H1 (cell line): Measurements from ENCODE around the gene SPINDOC. TPM values are rescaled to one million over a fixed set of nuclear protein-coding genes. Genes with fewer than 3 reads are reported as not detected.

Experiments
- CBX5 ChIP-seq: fragments of 300-800, 300-1000 bp; sonication (generic); IDR thresholded peaks from 2 replicates; pipeline ENCODE4 v1.7.1; 2016; ENCODE audit warnings: antibody characterized with exemption, low read length, low read depth
- EZH2 ChIP-seq: fragments of 200-600 bp; sonication (generic); IDR thresholded peaks from 2 replicates; pipeline ENCODE4 v1.7.1; 2012; ENCODE audit warnings: low read depth, mild to moderate bottlenecking, moderate library complexity, low read length, inconsistent platforms; ENCODE audit not compliant: severe bottlenecking
- HDAC2 ChIP-seq, 2 experiments: fragments of 300-600 bp in 1 of 2; sonication (generic) in 1 of 2; IDR thresholded peaks; 2 replicates each; pipeline ENCODE4 v1.6.1; 2011 to 2012; ENCODE audit warnings: low read depth in 2 of 2, low read length in 2 of 2, mild to moderate bottlenecking in 2 of 2, moderate library complexity in 2 of 2, borderline replicate concordance in 1 of 2, inconsistent platforms in 1 of 2
- SRF ChIP-seq: IDR thresholded peaks from 2 replicates; pipeline ENCODE4 v1.6.1; 2011; ENCODE audit warnings: mild to moderate bottlenecking, low read depth, low read length, moderate library complexity
- polyA plus RNA-seq, 7 experiments: library from polyadenylated mRNA; depleted of rRNA in 3 of 7; stranded (reverse) in 5 of 7; unstranded in 2 of 7; fragments of >200 nt in 5 of 7; fragments of 200-250 nt in 2 of 7; gene quantifications; 1 replicate in 5 of 7; 2 replicates in 1 of 7; 4 replicates in 1 of 7; pipeline versions ENCODE4 v1.2.1 to v1.2.3, GENCODE V29; 2011 to 2013; ENCODE audit warnings: missing spikeins in 2 of 7, mixed read lengths in 2 of 7
- total RNA-seq: library from RNA; stranded (reverse); fragmentation: NEBNext Ultra II Directional; extraction: Animal tissue kit (Norgen Biotek cat#: 25700); gene quantifications from 2 replicates; pipeline ENCODE4 v1.2.1, GENCODE V29; 2021
- TF ChIP-seq, protein P1 (sequence below): fragments of 300-600 bp; sonication (generic); IDR thresholded peaks from 2 replicates; pipeline ENCODE4 v1.7.1; 2012; ENCODE audit warnings: low read length, moderate library complexity, mild to moderate bottlenecking, inconsistent platforms; ENCODE audit not compliant: insufficient replicate concordance
- TF ChIP-seq, protein P2 (sequence below), 3 experiments: IDR thresholded peaks; 1 replicate in 2 of 3; 2 replicates in 1 of 3; pipeline versions ENCODE4 v1.5.1 to v1.6.1; 2011; ENCODE audit warnings: low read length in 3 of 3, mild to moderate bottlenecking in 3 of 3, inconsistent platforms in 2 of 3, low read depth in 1 of 3, moderate library complexity in 1 of 3; ENCODE audit not compliant: insufficient read depth in 1 of 3; ENCODE audit errors: control extremely low read depth in 1 of 3

Gene SPINDOC
- total and polyA plus RNA-seq, 2 of the 8 experiments (the other 6 are each of a cell fraction or from before 2014, with no cell fraction given) = 78.7 to 99.7 TPM

DNA sequence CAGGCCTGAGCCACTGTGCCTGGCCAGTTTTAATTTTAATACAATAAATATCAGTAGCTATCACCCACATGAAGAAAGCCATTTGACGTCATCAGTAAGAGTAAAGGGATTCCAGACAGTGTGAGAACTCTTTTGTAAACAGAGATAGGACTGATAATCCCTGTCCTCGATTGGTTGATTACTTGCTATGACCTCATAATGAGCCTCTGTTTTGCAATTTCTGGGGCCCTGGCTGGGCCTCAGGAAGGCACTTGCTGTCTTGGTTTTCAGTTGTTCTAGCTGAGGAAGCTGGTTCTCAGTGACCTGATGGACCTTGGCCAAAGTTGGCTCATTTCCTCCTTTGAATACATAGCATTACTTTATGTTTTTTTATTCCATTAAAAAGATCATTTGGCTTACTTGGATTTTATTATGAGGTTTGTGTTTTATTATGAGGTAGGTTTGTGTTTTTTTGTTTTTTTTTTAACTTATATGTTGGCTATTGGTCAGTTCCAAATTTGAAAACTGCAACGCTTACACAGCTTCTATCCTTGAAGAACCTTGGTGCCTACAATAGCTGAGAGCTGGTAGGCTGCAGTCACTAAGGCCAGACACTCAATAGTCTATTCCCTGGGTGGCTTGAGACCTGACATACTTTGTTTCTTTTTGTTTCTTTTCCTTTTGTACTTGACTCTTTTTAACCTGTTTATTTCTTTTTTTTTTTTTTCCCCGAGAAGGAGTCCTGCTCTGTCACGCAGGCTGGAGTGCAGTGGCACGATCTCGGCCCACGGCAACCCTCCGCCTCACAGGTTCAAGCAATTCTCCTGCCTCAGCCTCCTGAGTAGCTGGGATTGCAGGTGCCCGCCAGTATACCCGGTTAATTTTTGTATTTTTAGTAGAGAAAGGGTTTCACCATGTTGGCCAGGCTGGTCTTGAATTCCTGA is 45.6 kb downstream of the SPINDOC start (continued):
- TF ChIP-seq, protein P1, sequence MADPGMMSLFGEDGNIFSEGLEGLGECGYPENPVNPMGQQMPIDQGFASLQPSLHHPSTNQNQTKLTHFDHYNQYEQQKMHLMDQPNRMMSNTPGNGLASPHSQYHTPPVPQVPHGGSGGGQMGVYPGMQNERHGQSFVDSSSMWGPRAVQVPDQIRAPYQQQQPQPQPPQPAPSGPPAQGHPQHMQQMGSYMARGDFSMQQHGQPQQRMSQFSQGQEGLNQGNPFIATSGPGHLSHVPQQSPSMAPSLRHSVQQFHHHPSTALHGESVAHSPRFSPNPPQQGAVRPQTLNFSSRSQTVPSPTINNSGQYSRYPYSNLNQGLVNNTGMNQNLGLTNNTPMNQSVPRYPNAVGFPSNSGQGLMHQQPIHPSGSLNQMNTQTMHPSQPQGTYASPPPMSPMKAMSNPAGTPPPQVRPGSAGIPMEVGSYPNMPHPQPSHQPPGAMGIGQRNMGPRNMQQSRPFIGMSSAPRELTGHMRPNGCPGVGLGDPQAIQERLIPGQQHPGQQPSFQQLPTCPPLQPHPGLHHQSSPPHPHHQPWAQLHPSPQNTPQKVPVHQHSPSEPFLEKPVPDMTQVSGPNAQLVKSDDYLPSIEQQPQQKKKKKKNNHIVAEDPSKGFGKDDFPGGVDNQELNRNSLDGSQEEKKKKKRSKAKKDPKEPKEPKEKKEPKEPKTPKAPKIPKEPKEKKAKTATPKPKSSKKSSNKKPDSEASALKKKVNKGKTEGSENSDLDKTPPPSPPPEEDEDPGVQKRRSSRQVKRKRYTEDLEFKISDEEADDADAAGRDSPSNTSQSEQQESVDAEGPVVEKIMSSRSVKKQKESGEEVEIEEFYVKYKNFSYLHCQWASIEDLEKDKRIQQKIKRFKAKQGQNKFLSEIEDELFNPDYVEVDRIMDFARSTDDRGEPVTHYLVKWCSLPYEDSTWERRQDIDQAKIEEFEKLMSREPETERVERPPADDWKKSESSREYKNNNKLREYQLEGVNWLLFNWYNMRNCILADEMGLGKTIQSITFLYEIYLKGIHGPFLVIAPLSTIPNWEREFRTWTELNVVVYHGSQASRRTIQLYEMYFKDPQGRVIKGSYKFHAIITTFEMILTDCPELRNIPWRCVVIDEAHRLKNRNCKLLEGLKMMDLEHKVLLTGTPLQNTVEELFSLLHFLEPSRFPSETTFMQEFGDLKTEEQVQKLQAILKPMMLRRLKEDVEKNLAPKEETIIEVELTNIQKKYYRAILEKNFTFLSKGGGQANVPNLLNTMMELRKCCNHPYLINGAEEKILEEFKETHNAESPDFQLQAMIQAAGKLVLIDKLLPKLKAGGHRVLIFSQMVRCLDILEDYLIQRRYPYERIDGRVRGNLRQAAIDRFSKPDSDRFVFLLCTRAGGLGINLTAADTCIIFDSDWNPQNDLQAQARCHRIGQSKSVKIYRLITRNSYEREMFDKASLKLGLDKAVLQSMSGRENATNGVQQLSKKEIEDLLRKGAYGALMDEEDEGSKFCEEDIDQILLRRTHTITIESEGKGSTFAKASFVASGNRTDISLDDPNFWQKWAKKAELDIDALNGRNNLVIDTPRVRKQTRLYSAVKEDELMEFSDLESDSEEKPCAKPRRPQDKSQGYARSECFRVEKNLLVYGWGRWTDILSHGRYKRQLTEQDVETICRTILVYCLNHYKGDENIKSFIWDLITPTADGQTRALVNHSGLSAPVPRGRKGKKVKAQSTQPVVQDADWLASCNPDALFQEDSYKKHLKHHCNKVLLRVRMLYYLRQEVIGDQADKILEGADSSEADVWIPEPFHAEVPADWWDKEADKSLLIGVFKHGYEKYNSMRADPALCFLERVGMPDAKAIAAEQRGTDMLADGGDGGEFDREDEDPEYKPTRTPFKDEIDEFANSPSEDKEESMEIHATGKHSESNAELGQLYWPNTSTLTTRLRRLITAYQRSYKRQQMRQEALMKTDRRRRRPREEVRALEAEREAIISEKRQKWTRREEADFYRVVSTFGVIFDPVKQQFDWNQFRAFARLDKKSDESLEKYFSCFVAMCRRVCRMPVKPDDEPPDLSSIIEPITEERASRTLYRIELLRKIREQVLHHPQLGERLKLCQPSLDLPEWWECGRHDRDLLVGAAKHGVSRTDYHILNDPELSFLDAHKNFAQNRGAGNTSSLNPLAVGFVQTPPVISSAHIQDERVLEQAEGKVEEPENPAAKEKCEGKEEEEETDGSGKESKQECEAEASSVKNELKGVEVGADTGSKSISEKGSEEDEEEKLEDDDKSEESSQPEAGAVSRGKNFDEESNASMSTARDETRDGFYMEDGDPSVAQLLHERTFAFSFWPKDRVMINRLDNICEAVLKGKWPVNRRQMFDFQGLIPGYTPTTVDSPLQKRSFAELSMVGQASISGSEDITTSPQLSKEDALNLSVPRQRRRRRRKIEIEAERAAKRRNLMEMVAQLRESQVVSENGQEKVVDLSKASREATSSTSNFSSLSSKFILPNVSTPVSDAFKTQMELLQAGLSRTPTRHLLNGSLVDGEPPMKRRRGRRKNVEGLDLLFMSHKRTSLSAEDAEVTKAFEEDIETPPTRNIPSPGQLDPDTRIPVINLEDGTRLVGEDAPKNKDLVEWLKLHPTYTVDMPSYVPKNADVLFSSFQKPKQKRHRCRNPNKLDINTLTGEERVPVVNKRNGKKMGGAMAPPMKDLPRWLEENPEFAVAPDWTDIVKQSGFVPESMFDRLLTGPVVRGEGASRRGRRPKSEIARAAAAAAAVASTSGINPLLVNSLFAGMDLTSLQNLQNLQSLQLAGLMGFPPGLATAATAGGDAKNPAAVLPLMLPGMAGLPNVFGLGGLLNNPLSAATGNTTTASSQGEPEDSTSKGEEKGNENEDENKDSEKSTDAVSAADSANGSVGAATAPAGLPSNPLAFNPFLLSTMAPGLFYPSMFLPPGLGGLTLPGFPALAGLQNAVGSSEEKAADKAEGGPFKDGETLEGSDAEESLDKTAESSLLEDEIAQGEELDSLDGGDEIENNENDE = no peak
- TF ChIP-seq HDAC2 (IDR thresholded peaks at IDR 0.05; ENCODE audit: borderline replicate concordance in 1 of 2, low read depth in 2 of 2, low read length in 2 of 2) = no peak
- TF ChIP-seq, protein P2, sequence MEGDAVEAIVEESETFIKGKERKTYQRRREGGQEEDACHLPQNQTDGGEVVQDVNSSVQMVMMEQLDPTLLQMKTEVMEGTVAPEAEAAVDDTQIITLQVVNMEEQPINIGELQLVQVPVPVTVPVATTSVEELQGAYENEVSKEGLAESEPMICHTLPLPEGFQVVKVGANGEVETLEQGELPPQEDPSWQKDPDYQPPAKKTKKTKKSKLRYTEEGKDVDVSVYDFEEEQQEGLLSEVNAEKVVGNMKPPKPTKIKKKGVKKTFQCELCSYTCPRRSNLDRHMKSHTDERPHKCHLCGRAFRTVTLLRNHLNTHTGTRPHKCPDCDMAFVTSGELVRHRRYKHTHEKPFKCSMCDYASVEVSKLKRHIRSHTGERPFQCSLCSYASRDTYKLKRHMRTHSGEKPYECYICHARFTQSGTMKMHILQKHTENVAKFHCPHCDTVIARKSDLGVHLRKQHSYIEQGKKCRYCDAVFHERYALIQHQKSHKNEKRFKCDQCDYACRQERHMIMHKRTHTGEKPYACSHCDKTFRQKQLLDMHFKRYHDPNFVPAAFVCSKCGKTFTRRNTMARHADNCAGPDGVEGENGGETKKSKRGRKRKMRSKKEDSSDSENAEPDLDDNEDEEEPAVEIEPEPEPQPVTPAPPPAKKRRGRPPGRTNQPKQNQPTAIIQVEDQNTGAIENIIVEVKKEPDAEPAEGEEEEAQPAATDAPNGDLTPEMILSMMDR (IDR thresholded peaks at IDR 0.05; ENCODE audit: control extremely low read depth in 1 of 3, insufficient read depth in 1 of 3, low read depth in 1 of 3, low read length in 3 of 3) = no peak
- TF ChIP-seq CBX5 = no peak
- no peak for TF ChIP-seq SRF
- no peak for TF ChIP-seq EZH2
